ENCODE results near the gene PRSS33. TPM values are rescaled to one million over a fixed set of nuclear protein-coding genes. Genes with fewer than 3 reads are reported as not detected.

Gene PRSS33
- total RNA-seq, 2 experiments from 2014 or later, result not detected

GRCh38 chr16:2785101-2785991, 2.0 kb downstream of the PRSS33 start:
- ChIA-PET POLR2A (interaction anchor here (0.6 kb wide), 1 partner anchor 82 kb away, joined by 3 read pairs; no protein-coding TSS in a partner anchor), CTCF (interaction anchor here (0.8 to 1.6 kb wide), 4 partner anchors 11 to 250 kb away, joined by 3 to 4 read pairs (median 4); no protein-coding TSS in a partner anchor)
- H3K4me3 Mint-ChIP-seq, result peak overlapping the region; percentile 81
- H3K27ac Mint-ChIP-seq, result no peak overlapping the region
- H3K4me1 Mint-ChIP-seq (ENCODE audit: low read depth), result peaks cover 7% of the 10 kb centered on the region
- intact Hi-C loops (cut with micrococcal nuclease), result no loop called here
- no peaks in the 10 kb centered on the region for H3K9me3 Mint-ChIP-seq
- peak; percentile 44 for DNase-seq
- H3K36me3 Mint-ChIP-seq, result no peaks in the 10 kb centered on the region
- peaks cover 9% of the 10 kb centered on the region for H3K27me3 Mint-ChIP-seq

- Mint-ChIP-seq H3K27ac (no peak overlapping the region), H3K4me1 (ENCODE audit: low read depth) (peaks cover 7% of the 10 kb centered on the region), H3K27me3 (peaks cover 6% of the 10 kb centered on the region), H3K4me3 (peak overlapping the region; percentile 81), H3K36me3 (no peaks in the 10 kb centered on the region), H3K9me3 (no peaks in the 10 kb centered on the region)
- POLR2A ChIA-PET, result no interaction called here
- CTCF ChIA-PET, result interaction anchor here (0.8 to 1.6 kb wide), 5 partner anchors 11 to 251 kb away, joined by 3 to 4 read pairs (median 4); no protein-coding TSS in a partner anchor
- DNase-seq, result no peak
- intact Hi-C loops (cut with micrococcal nuclease), result no loop called here
Observed at GRCh38 chr16:2784358-2785100, 2.8 kb downstream of the PRSS33 start.

GRCh38 chr16:2783581-2784357, 3.6 kb downstream of the PRSS33 start:
- no peak overlapping the region for H3K27ac Mint-ChIP-seq
- no peak overlapping the region for H3K4me3 Mint-ChIP-seq
- peaks cover 5% of the 10 kb centered on the region for H3K27me3 Mint-ChIP-seq
- ChIA-PET CTCF (interaction anchor here (1.0 to 1.6 kb wide), 3 partner anchors 10 to 55 kb away, joined by 3 to 4 read pairs (median 4); no protein-coding TSS in a partner anchor), POLR2A (no interaction called here)
- no peak for DNase-seq
- intact Hi-C loops (cut with micrococcal nuclease), result no loop called here
- peaks cover 8% of the 10 kb centered on the region for H3K4me1 Mint-ChIP-seq (ENCODE audit: low read depth)
- H3K36me3 Mint-ChIP-seq, result no peaks in the 10 kb centered on the region
- H3K9me3 Mint-ChIP-seq, result no peaks in the 10 kb centered on the region

- Mint-ChIP-seq H3K4me3 (no peak overlapping the region), H3K27ac (no peak overlapping the region), H3K36me3 (peaks cover 3% of the 10 kb centered on the region), H3K9me3 (no peaks in the 10 kb centered on the region), H3K27me3 (peaks cover 5% of the 10 kb centered on the region), H3K4me1 (ENCODE audit: low read depth) (peaks cover 16% of the 10 kb centered on the region)
- ChIA-PET POLR2A (no interaction called here), CTCF (no interaction called here)
- DNase-seq, result no peak
- intact Hi-C loops (cut with micrococcal nuclease), result no loop called here
Observed at GRCh38 chr16:2782583-2783351, 4.6 kb downstream of the PRSS33 start.

- intact Hi-C loops (cut with micrococcal nuclease), result loop anchor here (5.0 kb wide), 2 partner anchors 87 to 98 kb away; partner anchors contain the start of gene KCTD5
- H3K27me3 Mint-ChIP-seq, result peaks cover 2% of the 10 kb centered on the region
- peaks cover 5% of the 10 kb centered on the region for H3K36me3 Mint-ChIP-seq
- no peak overlapping the region for H3K4me3 Mint-ChIP-seq
- no peaks in the 10 kb centered on the region for H3K9me3 Mint-ChIP-seq
- DNase-seq, result peak; percentile 1
- ChIA-PET CTCF (no interaction called here), POLR2A (no interaction called here)
- no peak overlapping the region for H3K27ac Mint-ChIP-seq
- peaks cover 26% of the 10 kb centered on the region for H3K4me1 Mint-ChIP-seq (ENCODE audit: low read depth)
Observed at GRCh38 chr16:2779978-2780898, 7.1 kb downstream of the PRSS33 start.

GRCh38 chr16:2779151-2779920, 8.0 kb downstream of the PRSS33 start:
- intact Hi-C loops (cut with micrococcal nuclease), result loop anchor here (5.0 kb wide), 2 partner anchors 88 to 97 kb away; partner anchors contain the start of gene KCTD5

GRCh38 chr16:2778630-2778958, 8.8 kb downstream of the PRSS33 start:
- POLR2A ChIA-PET, result interaction anchor here (1.3 to 3.6 kb wide), 4 partner anchors 9 to 90 kb away, joined by 4 to 19 read pairs (median 5); partner anchors contain the start of genes PRSS33 and SRRM2
- Mint-ChIP-seq H3K27ac (peak overlapping the region; percentile 98), H3K36me3 (peaks cover 5% of the 10 kb centered on the region), H3K9me3 (no peaks in the 10 kb centered on the region), H3K4me3 (peak overlapping the region; percentile 96), H3K4me1 (ENCODE audit: low read depth) (peaks cover 24% of the 10 kb centered on the region), H3K27me3 (no peaks in the 10 kb centered on the region)
- DNase-seq, result no peak
- intact Hi-C loops (cut with micrococcal nuclease), result loop anchor here (5.0 kb wide), 2 partner anchors 89 to 96 kb away; partner anchors contain the start of gene KCTD5
- CTCF ChIA-PET, result interaction anchor here (0.5 to 2.7 kb wide), 2 partner anchors 90 to 98 kb away, joined by 3 to 14 read pairs; no protein-coding TSS in a partner anchor

More at GRCh38 chr16:2779151-2779920, 8.0 kb downstream of the PRSS33 start:
- no peaks in the 10 kb centered on the region for H3K9me3 Mint-ChIP-seq
- H3K4me3 Mint-ChIP-seq, result peak overlapping the region; percentile 96
- ChIA-PET CTCF (interaction anchor here (0.5 to 2.7 kb wide), 2 partner anchors 89 to 98 kb away, joined by 3 to 14 read pairs; no protein-coding TSS in a partner anchor), POLR2A (interaction anchor here (1.4 to 3.6 kb wide), 3 partner anchors 8 to 26 kb away, joined by 4 to 19 read pairs (median 6); partner anchors contain the start of genes PRSS33 and SRRM2)
- H3K27me3 Mint-ChIP-seq, result no peaks in the 10 kb centered on the region
- H3K36me3 Mint-ChIP-seq, result peaks cover 5% of the 10 kb centered on the region
- DNase-seq, result peak; percentile 7
- H3K27ac Mint-ChIP-seq, result peak overlapping the region; percentile 98
- peaks cover 24% of the 10 kb centered on the region for H3K4me1 Mint-ChIP-seq (ENCODE audit: low read depth)

- peaks cover 8% of the 10 kb centered on the region for H3K36me3 Mint-ChIP-seq
- intact Hi-C loops (cut with micrococcal nuclease), result loop anchor here (1.0 to 5.0 kb wide), 3 partner anchors 26 to 96 kb away; partner anchors contain the start of genes KCTD5 and SRRM2
Observed at GRCh38 chr16:2777903-2778629, 9.3 kb downstream of the PRSS33 start.

More at GRCh38 chr16:2777903-2778629, 9.3 kb downstream of the PRSS33 start:
- POLR2A ChIA-PET, result interaction anchor here (0.6 to 3.6 kb wide), 6 partner anchors 9 to 90 kb away, joined by 4 to 19 read pairs (median 5); partner anchors contain the start of genes PRSS33 and SRRM2
- DNase-seq, result peak; percentile 39
- H3K4me3 Mint-ChIP-seq, result peak overlapping the region; percentile 96
- peaks cover 25% of the 10 kb centered on the region for H3K4me1 Mint-ChIP-seq (ENCODE audit: low read depth)
- H3K27me3 Mint-ChIP-seq, result no peaks in the 10 kb centered on the region
- H3K9me3 Mint-ChIP-seq, result no peaks in the 10 kb centered on the region
- peak overlapping the region; percentile 98 for H3K27ac Mint-ChIP-seq
- CTCF ChIA-PET, result interaction anchor here (0.7 to 2.7 kb wide), 2 partner anchors 90 to 141 kb away, joined by 3 to 14 read pairs; no protein-coding TSS in a partner anchor

Measured in activated CD4-positive, alpha-beta memory T cell treated with anti-CD3 and anti-CD28 coated beads for 36 hours (primary cell).